ENCODE measurements around the gene MPG.

The MPG gene

GRCh38 chr16:66309-67182 lies 11.5 kb upstream of the MPG start:
- no peak for DNase-seq (ENCODE audit: low read depth in 2 of 3, low spot score in 1 of 3)

GRCh38 chr16:67183-67791 lies 10.7 kb upstream of the MPG start:
- DNase-seq (ENCODE audit: low read depth in 2 of 3, low spot score in 1 of 3) = no peak

- DNase-seq (ENCODE audit: low read depth in 2 of 3, low spot score in 1 of 3) = no peak
Observed at GRCh38 chr16:67884-68789, 9.9 kb upstream of the MPG start.

GRCh38 chr16:69181-69580 lies 8.8 kb upstream of the MPG start:
- no peak for DNase-seq (ENCODE audit: low read depth in 2 of 3, low spot score in 1 of 3)

- DNase-seq (ENCODE audit: low read depth in 2 of 3, low spot score in 1 of 3) = no peak
Observed at GRCh38 chr16:71210-71539, 6.8 kb upstream of the MPG start.

- no peak for DNase-seq (ENCODE audit: low read depth in 2 of 3, low spot score in 1 of 3)
Observed at GRCh38 chr16:71540-72401, 6.3 kb upstream of the MPG start.

- no peak for DNase-seq (ENCODE audit: low read depth in 2 of 3, low spot score in 1 of 3)
Observed at GRCh38 chr16:72561-73548, 5.2 kb upstream of the MPG start, which contains the start of gene RHBDF1. TSS of gene RHBDF1 (minus strand) at chr16:72631. CDS start at chr16:65015, 7,616 bp downstream.

GRCh38 chr16:74051-74746 lies 3.8 kb upstream of the MPG start:
- no peak for DNase-seq (ENCODE audit: low read depth in 2 of 3, low spot score in 1 of 3)

GRCh38 chr16:74747-75334 lies 3.2 kb upstream of the MPG start:
- DNase-seq (ENCODE audit: low read depth in 2 of 3, low spot score in 1 of 3) = no peak

- no peak for DNase-seq (ENCODE audit: low read depth in 2 of 3, low spot score in 1 of 3)
Observed at GRCh38 chr16:75580-76501, 2.2 kb upstream of the MPG start.

GRCh38 chr16:76535-77272 lies 1.3 kb upstream of the MPG start:
- no peak for DNase-seq (ENCODE audit: low read depth in 2 of 3, low spot score in 1 of 3)

- DNase-seq (ENCODE audit: low read depth in 2 of 3, low spot score in 1 of 3) = peak in 2 of 3 donors; percentile 28 to 35
Observed at GRCh38 chr16:77273-77806, 685 bp upstream of the MPG start.

GRCh38 chr16:78444-79150 lies 572 bp downstream of the MPG start:
- no peak for DNase-seq (ENCODE audit: low read depth in 2 of 3, low spot score in 1 of 3)

GRCh38 chr16:79151-80054 lies 1.4 kb downstream of the MPG start:
- DNase-seq (ENCODE audit: low read depth in 2 of 3, low spot score in 1 of 3) = no peak

- DNase-seq (ENCODE audit: low read depth in 2 of 3, low spot score in 1 of 3) = no peak
Observed at GRCh38 chr16:83060-83603, 5.1 kb downstream of the MPG start.
